Activated CD8-positive, alpha-beta memory T cell treated with anti-CD3 and anti-CD28 coated beads, Interleukin-2, amount 50 U/mL, for 1 hour (primary cell): ENCODE measurements around the gene BAD.

Experiments used
- DNase-seq: peaks from one replicate; pipeline ENCODE4 v3.0.0-alpha.2; 2020; ENCODE audit errors: extremely low read depth

BAD gene

GRCh38 chr11:64244107-64244506, 40.4 kb downstream of the BAD start:
- no peak for DNase-seq

GRCh38 chr11:64243236-64243854, 41.1 kb downstream of the BAD start:
- DNase-seq = no peak

GRCh38 chr11:64241491-64242374, 42.7 kb downstream of the BAD start:
- DNase-seq = no peak

- DNase-seq = peak; percentile 97
These were observed 43.3 kb downstream of the BAD start for GRCh38 chr11:64241241-64241490.

GRCh38 chr11:64240435-64241240, 43.8 kb downstream of the BAD start, which contains the start of gene FKBP2:
TSS of gene FKBP2 (plus strand) at chr11:64241095. CDS start at chr11:64242388, 1,293 bp downstream.
- DNase-seq = peak; percentile 91

- DNase-seq = no peak
These were observed 44.6 kb downstream of the BAD start for GRCh38 chr11:64239662-64240434.

- DNase-seq = no peak
These were observed 45.5 kb downstream of the BAD start for GRCh38 chr11:64238999-64239398.

GRCh38 chr11:64238076-64238475, 46.4 kb downstream of the BAD start:
- DNase-seq = no peak

- DNase-seq = no peak
These were observed 46.9 kb downstream of the BAD start for GRCh38 chr11:64237484-64237951.

- DNase-seq = no peak
These were observed 48.9 kb downstream of the BAD start for GRCh38 chr11:64235437-64236161.

GRCh38 chr11:64234647-64235379, 49.7 kb downstream of the BAD start:
- no peak for DNase-seq

GRCh38 chr11:64233913-64234586, 50.4 kb downstream of the BAD start, which contains the start of gene VEGFB:
TSS of gene VEGFB (plus strand) at chr11:64234584. CDS start at chr11:64234834, 250 bp downstream.
- DNase-seq = no peak

- no peak for DNase-seq
These were observed 51.5 kb downstream of the BAD start for GRCh38 chr11:64232967-64233315.

GRCh38 chr11:64232182-64232966, 52.1 kb downstream of the BAD start:
- DNase-seq = no peak

- DNase-seq = no peak
These were observed 52.9 kb downstream of the BAD start for GRCh38 chr11:64231546-64231945.

- DNase-seq = no peak
These were observed 53.5 kb downstream of the BAD start for GRCh38 chr11:64230985-64231365.

GRCh38 chr11:64230171-64230984, 54.1 kb downstream of the BAD start, which contains the start of gene DNAJC4:
TSS of gene DNAJC4 (plus strand) at chr11:64230548. CDS start at chr11:64230855, 307 bp downstream.
- DNase-seq = peak; percentile 78

- DNase-seq = no peak
These were observed 54.7 kb downstream of the BAD start for GRCh38 chr11:64229744-64230170.
